Activated T-helper 1 cell treated with anti-CD3 and anti-CD28 coated beads, Interleukin-12 subunit alpha, Interleukin-12 subunit beta, Interleukin-2, Interleukin-4 antibody, amounts not matched to agents 30 ng/mL and 10 ng/mL and 1 ng/mL, durations not matched to agents 14 hours and 24 hours and 36 hours (primary cell): ENCODE results near the gene MAPK9. TPM values are rescaled to one million over a fixed set of nuclear protein-coding genes. Genes with fewer than 3 reads are reported as not detected.

ENCODE experiments used
- DNase-seq: peaks from one replicate; pipeline ENCODE4 v3.0.0; 2021; ENCODE audit warnings: low spot score
- H3K27ac Mint-ChIP-seq: one replicate; pipeline ENCODE4 v1.8.0; 2021; ENCODE audit warnings: mild to moderate bottlenecking, mixed read lengths
- H3K27me3 Mint-ChIP-seq: one replicate; pipeline ENCODE4 v1.8.0; 2022; ENCODE audit warnings: mild to moderate bottlenecking, moderate library complexity, mixed read lengths; ENCODE audit not compliant: insufficient read depth
- H3K36me3 Mint-ChIP-seq: one replicate; pipeline ENCODE4 v1.8.0; 2021; ENCODE audit warnings: low read depth, mixed read lengths
- H3K4me1 Mint-ChIP-seq: one replicate; pipeline ENCODE4 v1.8.0; 2021; ENCODE audit warnings: low read depth, mixed read lengths
- H3K4me3 Mint-ChIP-seq: one replicate; pipeline ENCODE4 v1.8.0; 2021; ENCODE audit warnings: mild to moderate bottlenecking, moderate library complexity, mixed read lengths
- H3K9me3 Mint-ChIP-seq: one replicate; pipeline ENCODE4 v1.8.0; 2021; ENCODE audit warnings: mixed read lengths
- intact Hi-C: fragments of 100-400 bp; cut with micrococcal nuclease; formaldehyde crosslinking; loops from one replicate; pipeline ENCODE4 v1.15.1; 2024
- total RNA-seq: library from RNA; stranded (reverse); gene quantifications from 2 replicates; pipeline ENCODE4 v1.2.3, GENCODE V29; 2022

Gene MAPK9
- total RNA-seq, 1 donor from 2014 or later = 39.8 TPM

DNA sequence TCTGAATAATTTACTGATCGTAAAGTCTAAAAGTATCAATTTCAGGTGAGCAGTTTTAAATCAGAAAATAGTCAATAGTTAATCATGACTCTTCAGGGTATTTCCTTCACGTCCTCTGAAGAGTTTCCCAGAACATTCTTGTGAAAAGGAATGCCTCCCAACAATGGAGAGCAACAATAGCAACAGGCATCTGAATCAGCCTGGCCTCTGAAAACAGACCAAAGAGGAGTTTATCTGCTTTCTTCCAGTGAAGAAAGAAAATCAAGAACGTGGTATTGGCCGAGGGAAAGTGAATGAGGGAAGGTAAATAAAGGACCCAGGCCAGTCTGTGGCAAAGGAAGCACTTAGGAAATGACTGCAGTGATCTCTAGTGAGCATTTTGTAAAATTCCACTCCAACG is 56.8 kb downstream of the MAPK9 start:
- Mint-ChIP-seq H3K4me1 (no peaks in the 10 kb centered on the region), H3K27ac (no peak overlapping the region), H3K36me3 (peaks cover 58% of the 10 kb centered on the region), H3K27me3 (no peaks in the 10 kb centered on the region), H3K4me3 (no peak overlapping the region), H3K9me3 (peaks cover 31% of the 10 kb centered on the region)
- DNase-seq = no peak
- intact Hi-C loops = no loop called here

DNA sequence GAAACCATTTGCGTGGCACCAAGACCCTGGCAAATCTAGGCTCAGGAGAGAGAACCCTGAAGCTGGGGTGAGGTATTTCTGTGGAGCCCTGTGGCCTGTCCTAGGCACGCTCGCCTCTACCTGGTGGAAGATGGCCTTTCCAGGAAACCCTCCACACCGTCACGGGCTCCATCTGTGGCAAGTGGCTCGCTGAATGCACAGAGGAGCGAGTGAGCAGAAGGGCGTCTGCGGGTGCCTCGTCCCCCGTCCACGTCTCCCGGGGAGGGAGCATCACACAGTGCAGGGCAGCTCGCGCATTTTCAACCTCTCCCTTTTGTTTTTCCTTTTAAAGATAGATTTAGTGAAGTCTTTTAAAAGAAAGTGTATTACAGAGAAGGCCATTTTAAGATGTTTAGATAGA is 57.6 kb downstream of the MAPK9 start:
- no peaks in the 10 kb centered on the region for H3K27me3 Mint-ChIP-seq
- no peaks in the 10 kb centered on the region for H3K4me1 Mint-ChIP-seq
- intact Hi-C loops = no loop called here
- no peak overlapping the region for H3K27ac Mint-ChIP-seq
- peaks cover 52% of the 10 kb centered on the region for H3K36me3 Mint-ChIP-seq
- H3K9me3 Mint-ChIP-seq = peaks cover 35% of the 10 kb centered on the region
- no peak for DNase-seq
- no peak overlapping the region for H3K4me3 Mint-ChIP-seq

DNA sequence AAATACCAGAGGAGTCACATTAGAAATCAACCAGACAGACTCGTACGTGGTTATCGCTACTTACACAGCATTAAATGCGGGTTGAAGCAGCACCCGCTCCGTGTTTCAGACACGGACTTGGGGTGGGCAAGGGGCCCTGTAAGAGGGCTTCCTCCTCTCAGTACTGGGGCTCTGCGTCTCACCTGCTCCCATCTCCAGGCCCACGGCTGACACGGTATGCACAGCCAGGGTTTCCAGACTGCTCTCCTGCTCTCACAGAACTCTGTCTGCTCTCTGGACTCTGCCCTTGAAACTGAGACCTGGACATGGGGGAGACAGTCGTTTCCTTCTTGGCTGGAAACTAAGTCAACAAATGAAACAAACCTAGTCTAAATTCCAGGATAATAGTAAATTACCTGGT is 58.2 kb downstream of the MAPK9 start:
- intact Hi-C loops = no loop called here
- no peaks in the 10 kb centered on the region for H3K27me3 Mint-ChIP-seq
- DNase-seq = no peak
- no peak overlapping the region for H3K27ac Mint-ChIP-seq
- H3K4me3 Mint-ChIP-seq = no peak overlapping the region
- H3K36me3 Mint-ChIP-seq = peaks cover 52% of the 10 kb centered on the region
- H3K4me1 Mint-ChIP-seq = no peaks in the 10 kb centered on the region
- H3K9me3 Mint-ChIP-seq = peaks cover 35% of the 10 kb centered on the region

DNA sequence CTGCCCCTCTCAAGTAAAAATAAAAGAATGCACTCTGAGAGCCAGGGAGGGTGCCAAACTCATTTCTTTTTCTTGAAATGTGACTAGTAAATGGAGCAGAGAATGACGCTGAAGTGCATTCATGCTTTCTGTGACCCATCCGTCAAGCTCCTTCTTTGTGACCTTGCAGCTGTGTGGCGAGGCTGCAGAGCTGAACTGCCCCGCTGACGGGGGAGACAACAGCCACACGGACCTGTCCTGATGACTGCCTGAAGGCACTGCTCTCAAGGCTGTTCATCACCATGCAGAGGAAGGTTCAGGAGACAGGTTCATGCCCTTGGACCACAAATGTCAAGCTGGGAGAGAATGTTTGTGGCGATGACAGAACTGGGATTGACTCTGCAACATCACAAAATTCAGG is 61.9 kb downstream of the MAPK9 start:
- no peak overlapping the region for H3K4me3 Mint-ChIP-seq
- peaks cover 23% of the 10 kb centered on the region for H3K36me3 Mint-ChIP-seq
- intact Hi-C loops = no loop called here
- no peaks in the 10 kb centered on the region for H3K4me1 Mint-ChIP-seq
- DNase-seq = no peak
- peaks cover 45% of the 10 kb centered on the region for H3K9me3 Mint-ChIP-seq
- no peaks in the 10 kb centered on the region for H3K27me3 Mint-ChIP-seq
- no peak overlapping the region for H3K27ac Mint-ChIP-seq

DNA sequence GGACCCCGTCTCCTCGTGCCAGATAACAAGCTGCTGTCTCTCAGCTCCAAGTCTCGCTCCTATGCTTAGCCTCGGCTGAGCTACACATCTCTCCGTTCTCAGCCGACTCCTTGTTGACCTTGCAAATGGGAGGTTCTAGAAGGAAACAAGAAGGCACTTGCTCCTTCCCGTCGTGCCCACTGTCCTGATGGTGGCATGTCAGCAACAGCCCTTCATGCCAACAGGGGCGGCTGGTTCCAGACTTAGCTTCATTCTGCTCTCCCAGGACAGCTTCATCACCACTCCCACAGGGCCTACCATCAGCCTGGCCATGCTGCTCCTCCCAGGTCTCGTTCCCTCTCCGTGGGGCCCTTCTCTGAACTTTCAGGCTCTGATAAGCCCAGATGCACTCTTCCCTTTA is 69.8 kb downstream of the MAPK9 start:
- no peak for DNase-seq
- Mint-ChIP-seq H3K4me1 (no peaks in the 10 kb centered on the region), H3K4me3 (no peak overlapping the region), H3K9me3 (peaks cover 70% of the 10 kb centered on the region), H3K36me3 (no peaks in the 10 kb centered on the region), H3K27ac (no peak overlapping the region), H3K27me3 (peaks cover 3% of the 10 kb centered on the region)
- intact Hi-C loops = no loop called here

DNA sequence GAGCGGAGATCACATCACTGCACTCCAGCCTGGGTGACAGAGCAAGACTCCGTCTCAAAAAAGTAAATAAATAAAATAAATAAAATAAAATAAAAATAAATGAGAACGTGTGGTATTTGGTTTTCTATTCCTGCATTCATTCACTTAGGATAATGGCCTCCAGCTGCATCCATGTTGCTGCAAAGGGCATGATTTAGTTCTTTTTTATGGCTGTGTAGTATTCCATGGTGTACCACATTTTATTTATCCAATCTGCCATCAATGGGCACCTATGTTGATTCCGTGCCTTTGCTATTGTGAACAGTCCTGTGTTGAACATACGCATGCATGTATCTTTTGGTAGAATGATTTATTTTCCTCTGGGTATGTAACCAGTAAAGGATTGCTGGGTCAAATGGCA is 74.1 kb downstream of the MAPK9 start:
- Mint-ChIP-seq H3K27me3 (peaks cover 3% of the 10 kb centered on the region), H3K27ac (no peak overlapping the region), H3K9me3 (peaks cover 54% of the 10 kb centered on the region), H3K4me3 (no peak overlapping the region), H3K36me3 (no peaks in the 10 kb centered on the region), H3K4me1 (no peaks in the 10 kb centered on the region)
- intact Hi-C loops = no loop called here
- DNase-seq = no peak

DNA sequence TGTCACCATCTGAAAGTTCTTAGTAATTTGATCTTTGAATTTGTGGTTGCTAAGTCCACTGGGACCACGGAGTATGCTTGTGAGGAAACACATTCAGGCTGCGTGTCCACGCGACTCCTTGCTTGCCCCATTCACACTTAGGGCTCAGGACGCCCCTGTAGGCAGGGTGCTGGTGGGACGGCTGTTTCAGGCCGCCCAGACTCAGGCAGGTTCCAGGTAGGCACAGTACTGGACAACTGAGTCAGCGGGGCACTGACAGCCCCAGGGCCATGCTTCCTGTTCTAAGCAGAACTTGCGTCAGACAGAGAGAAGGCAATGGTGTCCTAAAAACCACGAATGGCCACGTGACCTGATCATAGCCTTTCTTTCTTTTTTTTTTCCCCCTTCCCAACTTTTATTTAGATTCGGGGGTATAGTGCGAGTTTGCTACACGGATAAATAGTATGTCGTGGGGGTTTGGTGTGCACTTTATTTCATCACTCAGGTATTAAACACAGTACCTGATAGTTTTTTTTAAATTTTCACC is 75.2 kb downstream of the MAPK9 start:
- Mint-ChIP-seq H3K4me1 (no peaks in the 10 kb centered on the region), H3K4me3 (no peak overlapping the region), H3K27ac (no peak overlapping the region), H3K27me3 (peaks cover 5% of the 10 kb centered on the region), H3K9me3 (peaks cover 43% of the 10 kb centered on the region), H3K36me3 (no peaks in the 10 kb centered on the region)
- intact Hi-C loops = no loop called here
- DNase-seq = no peak

DNA sequence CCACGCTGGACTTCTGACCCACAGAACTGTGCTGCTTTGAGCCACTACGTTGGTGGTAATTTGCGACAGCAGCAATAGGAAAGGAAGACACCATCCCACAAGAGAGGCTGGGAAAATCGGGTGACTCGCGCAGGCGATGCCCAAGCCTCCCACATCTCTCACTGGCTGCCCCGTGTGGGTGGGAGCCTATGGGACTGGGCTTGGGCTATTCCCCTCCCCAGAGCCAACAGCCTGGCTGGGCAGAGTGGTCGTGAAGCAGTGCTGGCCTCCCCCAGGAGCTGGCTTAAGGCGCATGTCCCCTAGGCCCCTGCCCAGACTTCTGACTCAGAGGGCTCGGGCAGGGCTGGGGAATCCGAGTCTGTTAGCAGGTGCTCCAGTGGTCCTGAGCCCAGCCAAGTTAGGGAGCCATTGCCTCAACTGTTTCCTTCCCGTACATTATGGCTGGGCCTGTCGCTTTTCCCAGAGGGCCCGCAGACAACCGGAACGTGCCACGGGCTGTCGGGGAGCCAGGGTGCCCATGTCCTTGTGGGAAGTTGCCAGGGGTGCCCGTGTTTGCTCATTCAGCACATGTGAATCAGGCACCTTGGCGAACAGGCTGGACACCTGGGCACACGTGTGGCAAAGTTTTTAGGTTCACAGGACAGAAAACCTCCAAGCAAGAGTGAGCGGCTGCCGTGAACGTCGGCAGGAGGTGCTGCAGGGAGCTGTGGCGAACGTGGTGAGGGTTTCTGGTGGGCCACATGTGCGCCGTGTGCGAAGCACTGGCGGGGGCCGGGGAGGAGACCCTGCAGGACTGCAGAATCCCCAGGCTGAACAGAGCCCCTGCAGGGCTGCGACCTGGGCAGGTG is 75.9 kb downstream of the MAPK9 start:
- Mint-ChIP-seq H3K27ac (no peak overlapping the region), H3K9me3 (peaks cover 42% of the 10 kb centered on the region), H3K27me3 (peaks cover 5% of the 10 kb centered on the region), H3K4me3 (no peak overlapping the region), H3K36me3 (no peaks in the 10 kb centered on the region), H3K4me1 (no peaks in the 10 kb centered on the region)
- intact Hi-C loops = no loop called here
- DNase-seq = no peak

DNA sequence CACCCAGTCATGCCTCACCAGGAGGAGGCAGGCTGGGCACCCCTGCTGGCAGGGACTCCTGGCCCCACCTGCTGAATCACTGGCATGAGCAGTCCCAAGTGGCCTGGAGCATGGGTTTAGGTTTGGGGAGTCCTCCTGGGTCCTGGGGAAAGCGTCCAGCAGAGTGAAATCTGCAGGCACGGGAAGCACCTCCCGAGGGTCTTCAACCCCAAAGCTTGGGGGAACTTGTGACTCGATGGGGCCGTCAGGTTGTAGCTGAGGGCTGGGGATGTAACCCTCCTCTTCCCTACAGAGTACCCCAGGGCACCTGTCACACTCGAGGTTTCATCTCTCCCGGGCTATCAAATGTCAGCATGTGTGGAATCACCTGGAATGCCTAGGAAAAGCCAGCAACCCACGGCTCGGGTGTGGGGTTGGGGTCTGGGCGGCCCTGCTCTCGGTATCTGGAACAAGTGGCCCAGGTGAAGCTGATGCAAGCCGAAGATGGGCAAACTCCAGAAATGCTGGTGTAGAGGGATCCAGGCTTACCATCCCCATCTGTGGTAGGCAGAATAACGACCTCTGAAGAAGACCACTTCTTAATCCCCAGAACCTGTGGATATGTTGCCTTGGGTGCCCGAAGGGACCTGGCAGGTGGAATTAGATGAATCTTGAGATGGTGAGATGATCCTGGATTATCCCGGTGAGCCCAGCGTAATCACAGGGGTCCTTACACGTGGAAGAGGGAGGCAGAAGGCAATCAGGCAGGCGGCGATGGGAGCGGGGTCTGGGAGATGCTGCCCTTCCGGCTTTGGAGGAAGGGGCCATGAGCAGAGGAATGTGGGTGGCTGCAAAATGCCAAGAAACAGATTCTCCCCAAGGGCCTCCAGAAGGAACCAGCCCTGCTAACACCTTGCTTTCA is 76.8 kb downstream of the MAPK9 start:
- no peak overlapping the region for H3K27ac Mint-ChIP-seq
- no peaks in the 10 kb centered on the region for H3K4me1 Mint-ChIP-seq
- peaks cover 5% of the 10 kb centered on the region for H3K27me3 Mint-ChIP-seq
- intact Hi-C loops = no loop called here
- no peak overlapping the region for H3K4me3 Mint-ChIP-seq
- DNase-seq = no peak
- H3K36me3 Mint-ChIP-seq = no peaks in the 10 kb centered on the region
- peaks cover 39% of the 10 kb centered on the region for H3K9me3 Mint-ChIP-seq

DNA sequence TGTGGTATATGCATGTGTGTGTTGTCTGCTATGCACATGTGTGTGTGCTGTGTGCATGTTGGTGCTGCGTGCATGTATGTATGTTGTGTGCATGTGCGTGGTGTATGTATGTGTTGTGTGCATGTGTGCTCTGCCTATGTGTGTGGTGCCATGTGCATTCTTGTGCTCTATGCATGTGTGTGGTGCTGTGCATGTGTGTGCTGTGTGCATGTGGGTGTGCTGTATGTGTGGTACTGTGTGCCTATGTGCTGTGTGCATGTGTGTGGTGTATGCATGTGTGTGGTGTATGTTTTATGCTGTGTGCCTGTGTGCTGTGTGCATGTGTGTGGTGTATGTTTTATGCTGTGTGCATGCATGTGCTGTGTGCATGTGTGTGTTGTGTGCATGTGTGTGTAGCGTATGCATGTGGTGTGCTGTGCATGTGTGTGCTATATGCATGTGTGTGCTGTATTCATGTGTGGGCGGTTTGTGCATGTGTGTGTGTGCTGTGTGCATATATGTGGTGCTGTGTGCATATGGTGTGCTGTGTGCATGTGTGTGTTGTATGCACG is 78.2 kb downstream of the MAPK9 start:
- Mint-ChIP-seq H3K4me1 (no peaks in the 10 kb centered on the region), H3K36me3 (no peaks in the 10 kb centered on the region), H3K27ac (no peak overlapping the region), H3K9me3 (peaks cover 25% of the 10 kb centered on the region), H3K4me3 (no peak overlapping the region), H3K27me3 (peaks cover 7% of the 10 kb centered on the region)
- no peak for DNase-seq
- intact Hi-C loops = no loop called here

DNA sequence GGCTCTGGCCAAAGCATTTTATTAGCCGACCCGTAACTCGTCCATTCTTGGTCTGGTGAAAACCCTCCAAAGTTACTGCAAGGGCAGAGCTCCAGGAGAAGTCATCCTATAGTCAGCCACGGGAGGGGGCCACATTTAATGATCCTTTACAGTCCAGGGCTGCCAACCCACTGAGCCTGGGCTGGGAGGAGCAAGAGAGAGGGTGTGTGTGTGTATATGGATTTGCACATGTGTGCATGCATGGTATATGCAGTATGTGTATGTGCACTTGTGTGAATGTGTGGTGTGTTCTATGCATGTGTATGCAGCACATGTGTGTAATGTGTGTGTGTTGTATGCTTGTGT is 78.7 kb downstream of the MAPK9 start:
- Mint-ChIP-seq H3K27ac (no peak overlapping the region), H3K4me1 (peaks cover 3% of the 10 kb centered on the region), H3K36me3 (no peaks in the 10 kb centered on the region), H3K4me3 (no peak overlapping the region), H3K9me3 (peaks cover 20% of the 10 kb centered on the region), H3K27me3 (peaks cover 10% of the 10 kb centered on the region)
- intact Hi-C loops = no loop called here
- DNase-seq = no peak

DNA sequence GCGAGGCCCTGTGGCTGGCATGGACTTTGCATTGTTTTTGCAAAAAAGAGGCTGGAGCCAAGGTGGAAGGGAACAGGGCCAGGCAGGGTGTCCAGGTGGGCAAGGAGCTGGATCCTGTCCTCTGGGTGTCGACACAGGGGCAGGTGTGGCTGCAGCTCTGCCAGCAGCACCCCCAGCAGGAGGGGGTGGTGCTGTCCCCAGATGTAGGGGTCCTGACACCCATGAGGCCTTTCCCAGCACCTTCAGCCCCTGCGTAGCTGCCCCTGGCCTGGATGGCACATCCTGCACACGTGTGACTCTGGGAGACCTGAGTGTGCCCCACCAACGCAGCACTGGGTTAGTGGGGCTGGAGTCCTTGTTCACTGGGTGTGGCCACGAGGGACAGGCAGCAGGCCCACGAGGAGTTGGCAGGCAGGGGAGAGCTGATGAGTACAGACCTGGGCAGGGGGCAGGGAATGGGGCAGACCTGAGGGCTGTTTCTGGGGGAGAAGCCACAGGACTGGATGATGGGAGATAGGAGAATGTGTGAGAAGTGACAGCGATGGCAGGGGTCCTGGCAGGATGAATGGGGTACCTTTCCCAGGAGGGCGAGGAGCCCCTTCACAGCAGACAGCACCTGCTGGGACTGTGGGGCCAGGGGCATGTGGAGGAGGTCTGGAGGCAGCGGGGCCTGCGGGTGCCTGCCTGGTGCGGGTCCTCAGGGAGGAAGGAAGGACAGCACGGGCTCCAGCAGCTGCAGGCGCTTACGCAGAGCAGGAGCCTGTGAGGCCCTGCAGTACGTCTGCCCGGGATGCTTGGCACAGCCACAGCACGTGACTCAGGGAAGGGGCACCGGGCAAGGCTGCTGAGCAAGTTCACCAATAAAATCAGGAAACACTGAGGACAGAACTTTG is 79.3 kb downstream of the MAPK9 start:
- intact Hi-C loops = no loop called here
- peaks cover 9% of the 10 kb centered on the region for H3K4me1 Mint-ChIP-seq
- no peak overlapping the region for H3K27ac Mint-ChIP-seq
- DNase-seq = no peak
- H3K4me3 Mint-ChIP-seq = no peak overlapping the region
- H3K27me3 Mint-ChIP-seq = peaks cover 17% of the 10 kb centered on the region
- peaks cover 15% of the 10 kb centered on the region for H3K9me3 Mint-ChIP-seq
- H3K36me3 Mint-ChIP-seq = no peaks in the 10 kb centered on the region
